Aorta (tissue), 5 donors: ENCODE results near the gene DRC7. TPM values are rescaled to one million over a fixed set of nuclear protein-coding genes. Genes with fewer than 3 reads are reported as not detected.
A peak's percentile ranks its signal among the peaks of the same experiment; 100 is the strongest.

Experiments
- ATAC-seq: fragments of 200-7000 bp; cut with Tn5 transposase; one replicate; pipeline ENCODE4 v1.9.1; 2022; ENCODE audit warnings: moderate library complexity; ENCODE audit not compliant: low FRiP score
- DNase-seq, 2 donors: peaks; one replicate each; pipeline ENCODE4 v3.0.0-alpha.2; 2020
- H3K27ac ChIP-seq, 2 donors: one replicate each; pipeline ENCODE4 v1.5.1; 2013; ENCODE audit warnings: low read length in 2 of 2, mild to moderate bottlenecking in 2 of 2, moderate library complexity in 2 of 2, control low read depth in 1 of 2, inconsistent platforms in 1 of 2, low read depth in 1 of 2
- H3K27me3 ChIP-seq, 2 donors: one replicate each; pipeline ENCODE4 v1.6.1; 2013; ENCODE audit warnings: control low read depth in 1 of 2, low read length in 1 of 2, mild to moderate bottlenecking in 1 of 2, moderate library complexity in 1 of 2; ENCODE audit not compliant: insufficient read depth in 2 of 2, control insufficient read depth in 1 of 2
- H3K36me3 ChIP-seq, 2 donors: one replicate each; pipeline ENCODE4 v1.6.1; 2013; ENCODE audit warnings: control low read depth in 1 of 2, low read length in 1 of 2, mild to moderate bottlenecking in 1 of 2; ENCODE audit not compliant: insufficient read depth in 2 of 2, control insufficient read depth in 1 of 2
- H3K4me1 ChIP-seq, 2 donors: one replicate each; pipeline ENCODE4 v1.6.1; 2013; ENCODE audit warnings: low read length in 2 of 2, control low read depth in 1 of 2, mild to moderate bottlenecking in 1 of 2, moderate library complexity in 1 of 2; ENCODE audit not compliant: insufficient read depth in 2 of 2, control insufficient read depth in 1 of 2
- H3K4me3 ChIP-seq, 2 donors: one replicate each; pipeline ENCODE4 v1.5.1; 2013; ENCODE audit warnings: low read length in 2 of 2, control low read depth in 1 of 2, mild to moderate bottlenecking in 1 of 2
- H3K9me3 ChIP-seq: one replicate; pipeline ENCODE4 v1.6.1; 2013; ENCODE audit warnings: mild to moderate bottlenecking, low read length; ENCODE audit not compliant: control insufficient read depth
- WGBS, 2 donors: extraction: QIAGEN DNeasy Blood & Tissue Kit; methylation state at CpG; one replicate each; pipeline ENCODE4 v1.1.7; 2013; 5-methylcytosine and 5-hydroxymethylcytosine counted together
- intact Hi-C, 2 donors: fragments of 100-400 bp; cut with DNase I; formaldehyde crosslinking; loops; one replicate each; pipeline versions ENCODE4 v1.14.2 to v1.15.0; 2022
- polyA plus RNA-seq, 2 donors: library from polyadenylated mRNA; stranded (reverse); fragments of 200-250 nt; gene quantifications; one replicate each; pipeline ENCODE4 v1.2.3, GENCODE V29; 2013
- total RNA-seq, 2 donors: library from RNA; stranded (reverse); fragmentation: NEBNext Ultra II Directional; extraction: Animal tissue kit (Norgen Biotek cat#: 25700); gene quantifications; one replicate each; pipeline ENCODE4 v1.2.1, GENCODE V29; 2021
- donor health status: healthy with polysubstance abuse.
- donor health status: Bipolar disorder and iron deficiency.
- donor health status: DM: no; HTN: no; CAD: no.
- donor health status: DM: no; HTN: no; CAD: no.
- donor health status: DM: yes; HTN: yes; CAD: no.

DRC7 gene
- total and polyA plus RNA-seq, 4 donors = 0.08 TPM; not detected in 3

DNA sequence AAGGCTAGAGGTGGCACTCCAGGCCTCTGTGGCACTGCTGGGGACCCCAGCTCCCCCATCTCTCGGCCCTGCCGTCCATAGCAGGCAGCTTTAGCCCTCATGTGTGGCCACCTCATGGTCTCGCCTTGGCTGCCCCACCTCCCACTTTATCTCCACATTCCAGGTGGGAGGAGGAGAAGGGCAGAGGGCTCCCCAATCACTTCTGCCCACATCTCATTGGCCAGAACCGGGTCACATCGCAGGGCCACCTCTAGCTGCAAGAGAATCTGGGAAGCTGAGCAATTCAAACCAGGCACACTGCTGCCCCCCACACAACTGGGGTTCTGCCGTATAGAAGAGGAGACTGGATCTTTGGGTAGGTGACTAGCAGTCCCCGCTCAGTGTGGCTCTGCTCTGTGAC, 1.6 kb downstream of the DRC7 start:
- ATAC-seq (no peak), DNase-seq (peak in 1 of 2 donors; percentile 18)
- Histone ChIP-seq H3K27ac (no peak overlapping the region), H3K27me3 (no peaks in the 10 kb centered on the region), H3K4me3 (no peak overlapping the region), H3K4me1 (no peaks in the 10 kb centered on the region), H3K36me3 (no peaks in the 10 kb centered on the region), H3K9me3 (no peaks in the 10 kb centered on the region)
- 87 to 90% methylated on average over 7 of the region's 7 CpGs for WGBS, 2 donors
- intact Hi-C loops = no loop called here

DNA sequence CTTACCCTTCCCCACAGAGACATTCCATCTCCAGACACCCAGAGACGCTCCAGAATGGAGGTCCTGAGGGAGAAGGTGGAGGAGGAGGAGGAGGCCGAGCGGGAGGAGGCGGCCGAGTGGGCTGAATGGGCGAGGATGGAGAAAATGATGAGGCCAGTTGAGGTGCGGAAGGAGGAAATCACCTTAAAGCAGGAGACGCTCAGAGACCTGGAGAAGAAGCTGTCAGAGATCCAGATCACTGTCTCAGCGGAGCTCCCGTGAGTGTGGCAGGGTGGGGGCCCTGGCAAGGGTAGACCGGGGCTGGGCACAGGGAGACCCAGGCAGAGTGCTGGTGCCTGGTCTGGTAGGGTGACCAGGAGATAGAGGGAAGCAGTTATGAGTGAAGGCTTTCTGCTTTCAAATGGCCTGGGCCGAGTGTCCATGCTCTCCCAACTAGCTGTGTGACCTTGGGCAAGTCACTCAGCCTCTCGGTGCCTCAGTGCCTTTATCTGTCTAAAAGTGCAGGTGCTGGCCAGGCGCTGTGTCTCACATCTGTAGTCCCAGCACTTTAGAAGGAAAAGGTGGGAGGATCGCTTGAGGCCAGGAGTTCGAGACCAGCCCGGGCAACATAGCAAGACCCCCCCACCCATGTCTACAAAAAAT, 3.4 kb downstream of the DRC7 start:
- ATAC-seq = no peak
- intact Hi-C loops = no loop called here
- Histone ChIP-seq H3K27ac (no peak overlapping the region), H3K36me3 (no peaks in the 10 kb centered on the region), H3K4me3 (no peak overlapping the region), H3K4me1 (no peaks in the 10 kb centered on the region), H3K27me3 (no peaks in the 10 kb centered on the region), H3K9me3 (no peaks in the 10 kb centered on the region)
- peak in 1 of 2 donors; percentile 16 for DNase-seq
- 93 to 95% methylated on average over 17 of the region's 17 CpGs for WGBS, 2 donors

DNA sequence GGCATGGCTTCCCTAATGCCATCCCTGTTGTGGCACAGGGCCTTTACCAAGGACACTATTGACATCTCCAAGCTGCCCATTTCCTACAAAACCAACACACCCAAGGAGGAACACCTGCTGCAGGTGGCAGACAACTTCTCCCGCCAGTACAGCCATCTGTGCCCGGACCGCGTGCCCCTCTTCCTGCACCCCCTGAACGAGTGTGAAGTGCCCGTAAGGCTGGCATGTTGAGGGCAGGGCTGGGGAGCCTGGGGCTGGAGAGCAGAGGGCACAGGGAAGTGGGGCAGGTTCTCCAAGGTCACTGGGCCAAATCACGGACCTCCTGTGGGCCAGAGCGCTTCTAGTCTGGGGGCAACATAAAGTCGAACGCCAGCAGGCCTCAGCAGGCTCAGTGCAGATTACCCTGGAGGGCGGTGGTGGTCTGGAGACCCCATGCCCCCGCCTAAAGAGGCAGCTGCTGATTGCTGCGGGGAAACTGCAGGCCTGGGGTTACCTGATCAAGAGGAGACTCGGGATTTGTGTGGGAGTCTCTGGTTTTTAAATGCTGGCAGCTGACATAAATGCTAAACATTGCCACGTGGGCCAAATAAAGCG, 4.3 kb downstream of the DRC7 start:
- Histone ChIP-seq H3K4me1 (no peaks in the 10 kb centered on the region), H3K27ac (no peak overlapping the region), H3K36me3 (no peaks in the 10 kb centered on the region), H3K9me3 (no peaks in the 10 kb centered on the region), H3K27me3 (no peaks in the 10 kb centered on the region), H3K4me3 (no peak overlapping the region)
- intact Hi-C loops = no loop called here
- 91% methylated on average over 16 of the region's 16 CpGs for WGBS, 2 donors
- ATAC-seq (no peak), DNase-seq (peak in 1 of 2 donors; percentile 39)

DNA sequence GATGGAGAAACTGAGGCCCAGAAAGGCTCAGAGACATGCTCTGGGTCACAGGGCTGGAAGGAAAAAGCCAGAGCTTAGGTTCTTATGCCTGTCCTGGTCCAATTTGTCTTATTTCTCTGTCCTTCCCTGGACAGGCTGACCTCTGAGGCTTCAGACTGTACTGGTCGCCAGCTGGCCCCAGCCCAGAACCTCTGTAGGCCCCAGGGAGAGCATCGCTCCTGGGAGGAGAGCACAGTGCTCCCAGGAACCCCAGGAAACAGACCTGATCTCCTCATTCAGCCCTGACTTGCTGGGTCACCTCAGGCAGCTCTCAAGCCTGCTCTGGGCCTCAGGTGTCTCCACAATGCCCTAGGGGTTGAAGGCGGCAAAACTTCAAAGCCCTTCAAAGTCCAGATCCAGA, 4.9 kb downstream of the DRC7 start:
- Histone ChIP-seq H3K9me3 (no peaks in the 10 kb centered on the region), H3K36me3 (no peaks in the 10 kb centered on the region), H3K27ac (no peak overlapping the region), H3K4me3 (no peak overlapping the region), H3K4me1 (no peaks in the 10 kb centered on the region), H3K27me3 (no peaks in the 10 kb centered on the region)
- 88 to 90% methylated on average over 3 of the region's 3 CpGs for WGBS, 2 donors
- ATAC-seq (no peak), DNase-seq (peak in 1 of 2 donors; percentile 34)
- intact Hi-C loops = no loop called here

DNA sequence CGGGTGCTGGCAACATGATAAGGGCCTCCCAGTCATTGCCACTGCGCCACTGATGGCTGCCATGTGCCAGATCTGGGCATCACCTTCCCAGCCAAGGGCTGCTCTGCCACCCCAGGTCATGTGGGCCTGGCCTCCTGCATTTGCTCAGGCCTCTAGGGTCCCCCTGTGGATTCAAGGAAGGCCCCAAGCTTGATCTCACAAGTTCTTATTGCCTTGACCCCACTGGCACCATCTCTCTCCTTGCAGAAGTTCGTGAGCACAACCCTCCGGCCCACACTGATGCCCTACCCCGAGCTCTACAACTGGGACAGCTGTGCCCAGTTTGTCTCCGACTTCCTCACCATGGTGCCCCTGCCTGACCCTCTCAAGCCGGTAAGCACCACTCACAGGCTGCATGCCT, 5.3 kb downstream of the DRC7 start:
- intact Hi-C loops = no loop called here
- no peak overlapping the region for H3K27ac ChIP-seq
- WGBS, 2 donors = 88 to 94% methylated on average over 7 of the region's 7 CpGs
- no peak overlapping the region for H3K4me3 ChIP-seq
- ATAC-seq = no peak
- no peaks in the 10 kb centered on the region for H3K4me1 ChIP-seq
- H3K36me3 ChIP-seq = no peaks in the 10 kb centered on the region
- no peaks in the 10 kb centered on the region for H3K27me3 ChIP-seq
- no peaks in the 10 kb centered on the region for H3K9me3 ChIP-seq
- peak in 1 of 2 donors; percentile 30 for DNase-seq

DNA sequence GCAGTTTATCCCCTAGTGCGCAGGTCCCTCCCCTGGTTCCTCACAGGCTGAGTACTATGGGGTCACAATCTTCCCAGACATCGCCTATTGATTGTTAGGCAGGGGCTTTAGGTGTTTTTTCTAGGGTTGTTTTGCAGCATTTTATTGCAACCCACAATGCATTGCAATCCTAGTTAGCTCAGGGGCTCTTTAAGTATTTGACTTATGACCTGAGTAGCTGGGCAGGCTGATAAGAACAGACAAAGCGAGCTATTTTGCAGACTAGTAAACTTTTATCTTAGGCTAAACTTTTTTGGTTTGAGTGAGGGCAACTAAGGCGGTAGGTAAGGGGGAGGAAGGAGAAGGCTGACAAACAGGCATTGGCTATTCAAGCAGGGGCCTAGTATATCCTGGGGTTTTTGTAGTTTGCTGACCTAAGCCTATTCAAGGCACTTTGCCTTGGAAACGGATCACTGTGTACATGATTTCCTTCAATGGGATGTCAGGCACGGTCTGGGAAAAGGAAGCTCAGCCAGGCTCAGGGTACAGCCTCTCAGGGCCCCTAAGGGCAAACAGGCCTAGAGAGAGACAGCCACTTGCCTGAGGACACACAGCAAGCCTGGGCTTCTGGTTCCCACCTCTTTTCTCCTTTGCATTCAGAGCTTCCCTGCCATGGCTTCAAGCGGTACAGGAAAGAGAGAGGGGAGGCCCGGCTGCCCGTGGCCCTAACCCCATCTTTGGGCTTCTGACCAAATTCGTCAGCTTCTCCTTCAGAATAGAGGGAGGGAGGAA, 6.4 kb downstream of the DRC7 start:
- no peaks in the 10 kb centered on the region for H3K9me3 ChIP-seq
- 78 to 81% methylated on average over 9 to 10 of the region's 10 CpGs for WGBS, 2 donors
- no peak overlapping the region for H3K4me3 ChIP-seq
- H3K36me3 ChIP-seq = no peaks in the 10 kb centered on the region
- ATAC-seq (no peak), DNase-seq (peak in 1 of 2 donors; percentile 2)
- no peaks in the 10 kb centered on the region for H3K27me3 ChIP-seq
- H3K4me1 ChIP-seq = no peaks in the 10 kb centered on the region
- intact Hi-C loops = no loop called here
- H3K27ac ChIP-seq = no peak overlapping the region

DNA sequence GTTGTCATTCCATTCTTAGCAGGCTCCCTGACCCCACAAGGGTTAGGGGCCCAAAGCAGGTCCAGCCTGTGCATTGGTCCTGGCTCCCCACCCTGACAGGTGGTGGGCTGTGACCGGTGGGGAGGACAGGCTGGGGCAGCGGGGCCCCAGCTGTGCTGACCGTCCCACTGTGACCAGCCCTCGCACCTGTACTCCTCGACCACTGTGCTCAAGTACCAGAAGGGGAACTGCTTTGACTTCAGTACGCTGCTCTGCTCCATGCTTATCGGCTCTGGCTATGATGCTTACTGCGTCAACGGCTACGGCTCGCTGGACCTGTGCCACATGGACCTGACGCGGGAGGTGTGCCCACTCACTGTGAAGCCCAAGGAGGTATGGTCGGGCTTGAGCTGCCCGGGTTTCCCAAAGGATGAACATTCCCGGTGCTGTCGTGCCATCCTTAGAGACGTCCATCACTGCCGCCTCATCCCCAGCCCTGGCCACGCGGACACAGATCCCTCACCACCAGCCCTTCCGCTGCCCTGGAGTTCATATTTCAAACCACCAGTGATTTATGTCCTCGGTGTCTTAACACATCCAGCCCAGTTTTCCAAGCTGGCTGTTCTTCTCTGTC, 7.3 kb downstream of the DRC7 start:
- Histone ChIP-seq H3K36me3 (no peaks in the 10 kb centered on the region), H3K9me3 (no peaks in the 10 kb centered on the region), H3K4me3 (no peak overlapping the region), H3K27me3 (no peaks in the 10 kb centered on the region), H3K27ac (no peak overlapping the region), H3K4me1 (no peaks in the 10 kb centered on the region)
- WGBS, 2 donors = 75 to 78% methylated on average over 23 of the region's 23 CpGs
- intact Hi-C loops = no loop called here
- peak; percentile 22 for ATAC-seq
- peak in 1 of 2 donors; percentile 29 for DNase-seq

DNA sequence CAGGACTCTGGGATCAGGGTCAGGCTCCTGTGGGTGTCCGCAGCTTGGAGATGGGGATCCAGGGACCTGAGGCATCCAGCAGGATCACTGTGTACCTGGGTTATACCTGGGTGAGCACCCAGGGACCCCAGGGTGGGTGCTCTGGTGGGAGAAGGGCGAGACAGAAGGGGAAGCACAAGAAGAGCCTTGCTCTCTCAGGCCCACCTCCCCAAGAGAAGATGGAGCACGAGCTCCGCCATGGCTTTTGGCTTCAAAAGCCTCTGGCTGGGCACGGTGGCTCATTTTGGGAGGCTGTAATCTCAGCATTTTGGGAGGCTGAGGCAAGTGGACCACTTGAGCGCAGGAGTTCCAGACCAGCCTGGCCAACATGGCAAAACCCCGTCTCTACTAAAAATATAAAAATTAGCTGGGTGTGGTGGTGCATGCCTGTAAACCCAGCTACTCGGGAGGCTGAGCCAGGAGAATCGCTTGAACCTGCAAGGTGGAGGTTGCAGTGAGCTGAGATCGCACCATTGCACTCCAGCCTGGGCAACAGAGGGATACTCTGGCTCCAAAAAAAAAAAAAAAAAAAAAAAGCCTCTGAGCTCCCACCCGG, 8.9 kb downstream of the DRC7 start:
- ATAC-seq (no peak), DNase-seq (no peak)
- Histone ChIP-seq H3K4me1 (no peaks in the 10 kb centered on the region), H3K27me3 (no peaks in the 10 kb centered on the region), H3K4me3 (no peak overlapping the region), H3K27ac (no peak overlapping the region), H3K9me3 (no peaks in the 10 kb centered on the region), H3K36me3 (no peaks in the 10 kb centered on the region)
- 89% methylated on average over 11 of the region's 11 CpGs for WGBS, 2 donors
- intact Hi-C loops = no loop called here
